Measurements from ENCODE around the gene CARD10.
"Not testable (repeated sequence)": the region's sequence is repeated elsewhere in the genome, so short reads cannot be mapped to it uniquely, and the experiment has no call there.

CARD10 gene

GRCh38 chr22:37556710-37557109 lies 37.5 kb upstream of the CARD10 start:
- no peak for DNase-seq (ENCODE audit: low read depth in 2 of 2)

GRCh38 chr22:37555029-37555428 lies 35.8 kb upstream of the CARD10 start:
- DNase-seq (ENCODE audit: low read depth in 2 of 2), result no peak

GRCh38 chr22:37553725-37554124 lies 34.5 kb upstream of the CARD10 start:
- no peak for DNase-seq (ENCODE audit: low read depth in 2 of 2)

- DNase-seq (ENCODE audit: low read depth in 2 of 2), result peak; percentile 54 to 55
These were observed 33.4 kb upstream of the CARD10 start for GRCh38 chr22:37552524-37553163.

- no peak for DNase-seq (ENCODE audit: low read depth in 2 of 2)
These were observed 32.8 kb upstream of the CARD10 start for GRCh38 chr22:37551981-37552380.

- not testable (repeated sequence) for DNase-seq (ENCODE audit: low read depth in 2 of 2)
These were observed 31.7 kb upstream of the CARD10 start for GRCh38 chr22:37550921-37551320.

- no peak for DNase-seq (ENCODE audit: low read depth in 2 of 2)
These were observed 30.5 kb upstream of the CARD10 start for GRCh38 chr22:37549704-37550059.

- DNase-seq (ENCODE audit: low read depth in 2 of 2), result no peak
These were observed 28.1 kb upstream of the CARD10 start for GRCh38 chr22:37547251-37547741.

GRCh38 chr22:37546437-37547250 lies 27.4 kb upstream of the CARD10 start:
- no peak for DNase-seq (ENCODE audit: low read depth in 2 of 2)

GRCh38 chr22:37545703-37546436 lies 26.7 kb upstream of the CARD10 start:
- peak; percentile 90 for DNase-seq (ENCODE audit: low read depth in 2 of 2)

- peak in 1 of 2 experiments; percentile 34 for DNase-seq (ENCODE audit: low read depth in 2 of 2)
These were observed 25.9 kb upstream of the CARD10 start for GRCh38 chr22:37544955-37545702.

- DNase-seq (ENCODE audit: low read depth in 2 of 2), result no peak
These were observed 23.7 kb upstream of the CARD10 start for GRCh38 chr22:37542959-37543358.

GRCh38 chr22:37542416-37542815 lies 23.2 kb upstream of the CARD10 start:
- DNase-seq (ENCODE audit: low read depth in 2 of 2), result not testable (repeated sequence)

- not testable (repeated sequence) for DNase-seq (ENCODE audit: low read depth in 2 of 2)
These were observed 20.6 kb upstream of the CARD10 start for GRCh38 chr22:37539790-37540189.

GRCh38 chr22:37538590-37539357 lies 19.6 kb upstream of the CARD10 start:
- DNase-seq (ENCODE audit: low read depth in 2 of 2), result peak; percentile 77

- no peak for DNase-seq (ENCODE audit: low read depth in 2 of 2)
These were observed 15.9 kb upstream of the CARD10 start for GRCh38 chr22:37535159-37535558.

- DNase-seq (ENCODE audit: low read depth in 2 of 2), result no peak
These were observed 15.2 kb upstream of the CARD10 start for GRCh38 chr22:37534445-37534844.

GRCh38 chr22:37533995-37534394 lies 14.8 kb upstream of the CARD10 start:
- peak; percentile 63 to 67 for DNase-seq (ENCODE audit: low read depth in 2 of 2)

GRCh38 chr22:37529652-37530345 lies 10.6 kb upstream of the CARD10 start:
- no peak for DNase-seq (ENCODE audit: low read depth in 2 of 2)

GRCh38 chr22:37527952-37528351 lies 8.7 kb upstream of the CARD10 start:
- not testable (repeated sequence) for DNase-seq (ENCODE audit: low read depth in 2 of 2)
